Measurements from ENCODE around the gene EPAS1.
A peak's percentile ranks its signal among the peaks of the same experiment; 100 is the strongest.

EPAS1 gene

DNA sequence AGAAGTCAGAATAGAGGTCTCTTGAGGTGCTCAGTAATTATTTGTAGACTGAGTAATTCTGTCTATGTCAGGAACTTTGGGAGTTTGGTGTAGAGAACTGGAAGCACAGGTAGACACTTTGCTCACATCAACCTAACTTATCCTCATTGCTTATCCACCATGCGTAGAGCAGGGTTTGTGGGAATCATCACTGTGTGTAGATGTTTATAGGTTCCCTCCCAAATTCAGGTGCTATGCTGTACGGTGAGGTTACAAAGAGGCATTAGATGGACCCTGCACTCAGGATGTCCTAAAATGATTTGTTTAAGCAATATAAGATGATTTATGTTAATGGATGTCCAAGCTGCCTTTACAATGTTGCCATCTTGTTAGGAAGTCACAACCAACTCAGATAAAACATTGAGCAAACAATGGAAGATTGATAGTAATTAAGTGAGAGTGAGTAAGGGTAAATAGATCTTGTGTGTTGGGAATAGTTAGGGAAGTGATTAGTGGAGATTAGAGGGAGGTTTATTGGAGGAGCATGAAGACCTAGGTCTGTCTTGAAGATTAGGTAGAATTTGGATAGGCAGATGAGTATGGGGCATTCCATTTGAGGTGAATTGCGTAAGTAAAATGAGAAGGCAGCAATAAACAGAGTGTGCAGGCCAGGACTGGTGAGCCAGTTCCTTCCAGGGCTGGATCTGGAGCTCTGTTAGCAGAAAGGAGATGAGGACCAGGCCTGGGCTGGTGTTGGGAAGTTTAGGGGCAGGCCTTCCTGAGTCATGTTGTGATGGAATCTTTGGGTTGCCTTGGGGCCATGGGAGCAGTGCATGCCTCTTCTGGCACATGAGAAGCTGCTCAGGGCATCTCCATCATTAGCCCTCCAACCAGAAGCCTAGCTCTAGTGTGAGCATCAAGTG, 12.1 kb downstream of the EPAS1 start:
- TF ChIP-seq CTCF (IDR thresholded peaks at IDR 0.05; ENCODE audit: control insufficient read depth, extremely low read depth, insufficient read depth), result no peak
- no peak for DNase-seq (ENCODE audit: low read depth)
- no peak overlapping the region for H3K4me3 ChIP-seq (ENCODE audit: low read depth, low read length)

GRCh38 chr2:46310446-46310845, 13.2 kb downstream of the EPAS1 start:
- DNase-seq (ENCODE audit: low read depth), result no peak
- H3K4me3 ChIP-seq (ENCODE audit: low read depth, low read length), result no peak overlapping the region
- TF ChIP-seq CTCF (IDR thresholded peaks at IDR 0.05; ENCODE audit: control insufficient read depth, extremely low read depth, insufficient read depth), result no peak

GRCh38 chr2:46311651-46312223, 14.5 kb downstream of the EPAS1 start:
- no peak overlapping the region for H3K4me3 ChIP-seq (ENCODE audit: low read depth, low read length)
- no peak for DNase-seq (ENCODE audit: low read depth)
- TF ChIP-seq CTCF (IDR thresholded peaks at IDR 0.05; ENCODE audit: control insufficient read depth, extremely low read depth, insufficient read depth), result no peak

DNA sequence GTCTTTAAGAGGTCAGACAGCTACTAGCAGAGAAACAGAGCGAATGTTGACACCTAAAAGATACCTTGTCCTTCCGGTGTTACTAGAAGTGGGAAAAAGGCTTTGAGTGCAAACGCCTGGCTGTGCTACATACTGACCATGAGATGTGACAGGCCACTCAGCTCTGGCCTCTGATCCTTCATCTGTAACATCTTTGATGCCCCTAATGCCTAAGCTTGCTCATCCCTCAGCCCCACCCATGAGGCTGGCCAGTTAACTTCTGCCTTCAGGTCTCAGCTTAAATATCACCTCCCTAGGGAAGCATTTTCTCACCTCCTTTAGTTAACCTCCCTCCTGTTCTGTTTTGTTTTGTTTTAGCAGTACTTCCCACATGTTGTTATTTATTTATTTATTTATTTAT, 15.9 kb downstream of the EPAS1 start:
- H3K4me3 ChIP-seq (ENCODE audit: low read depth, low read length), result no peak overlapping the region
- no peak for DNase-seq (ENCODE audit: low read depth)
- no peak for TF ChIP-seq CTCF (IDR thresholded peaks at IDR 0.05; ENCODE audit: control insufficient read depth, extremely low read depth, insufficient read depth)

DNA sequence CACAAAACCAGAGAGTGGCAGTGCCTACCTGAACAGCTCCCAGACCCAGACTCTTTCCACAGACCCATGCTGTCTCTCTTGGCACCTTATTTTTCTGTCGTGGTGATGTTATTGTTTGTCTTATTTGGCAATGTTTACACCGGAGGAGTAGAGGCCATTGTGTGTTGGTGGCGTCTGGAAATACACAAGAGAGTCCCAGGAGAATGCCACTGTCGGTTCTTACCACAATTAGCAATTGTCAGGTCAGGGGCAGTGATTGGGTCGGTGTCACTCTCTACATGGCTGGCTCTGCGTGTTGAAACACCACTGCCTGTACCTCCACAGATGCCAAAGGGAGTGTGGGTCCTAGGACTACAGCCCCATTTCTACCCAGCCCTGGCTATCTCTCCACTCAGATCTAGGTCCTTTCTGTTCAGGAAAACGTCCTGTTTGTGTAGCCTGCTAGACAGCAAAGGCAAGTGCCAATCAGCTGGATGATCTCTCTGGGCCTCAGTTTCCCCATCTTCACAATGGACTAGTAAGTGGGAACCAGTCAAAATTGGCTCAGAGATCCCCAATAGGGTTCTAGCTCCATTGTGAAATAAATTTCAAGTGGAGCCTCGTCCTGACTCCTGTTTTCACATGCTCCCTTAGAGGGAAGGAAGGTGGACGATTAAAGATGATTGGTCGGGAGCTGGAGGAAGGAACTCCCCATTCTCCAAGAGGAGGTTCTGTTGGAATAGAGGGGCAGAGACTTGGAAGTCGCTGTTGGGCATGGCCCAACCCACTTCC, 17.0 kb downstream of the EPAS1 start:
- H3K4me3 ChIP-seq (ENCODE audit: low read depth, low read length), result no peak overlapping the region
- TF ChIP-seq CTCF (IDR thresholded peaks at IDR 0.05; ENCODE audit: control insufficient read depth, extremely low read depth, insufficient read depth), result no peak
- no peak for DNase-seq (ENCODE audit: low read depth)

- no peak overlapping the region for H3K4me3 ChIP-seq (ENCODE audit: low read depth, low read length)
- peak; percentile 52 for DNase-seq (ENCODE audit: low read depth)
- TF ChIP-seq CTCF (IDR thresholded peaks at IDR 0.05; ENCODE audit: control insufficient read depth, extremely low read depth, insufficient read depth), result no peak
Observed at GRCh38 chr2:46315103-46315890, 18.1 kb downstream of the EPAS1 start.
